ENCODE data around the gene DEDD. TPM values are rescaled to one million over a fixed set of nuclear protein-coding genes. Genes with fewer than 3 reads are reported as not detected.

DEDD gene
- total RNA-seq, 2 donors from 2014 or later, result 21.8 to 28.9 TPM

GRCh38 chr1:161089938-161090337 is 42.5 kb downstream of the DEDD start:
- Histone ChIP-seq H3K9me3 (no peaks in the 10 kb centered on the region), H3K27ac (no peak overlapping the region), H3K36me3 (no peaks in the 10 kb centered on the region), H3K4me1 (no peaks in the 10 kb centered on the region), H3K27me3 (no peaks in the 10 kb centered on the region), H3K4me3 (no peak overlapping the region)
- TF ChIP-seq CTCF (IDR thresholded peaks at IDR 0.05), result no peak
- DNase-seq (ENCODE audit: low spot score), result no peak

- Histone ChIP-seq H3K9me3 (no peaks in the 10 kb centered on the region), H3K27me3 (no peaks in the 10 kb centered on the region), H3K4me1 (no peaks in the 10 kb centered on the region), H3K4me3 (no peak within 1 kb of the TSS), H3K27ac (no peak within 1 kb of the TSS), H3K36me3 (no peaks in the 10 kb centered on the region)
- no peak for TF ChIP-seq CTCF (IDR thresholded peaks at IDR 0.05)
- no peak for DNase-seq (ENCODE audit: low spot score)
Measured at GRCh38 chr1:161089251-161089924, 43.1 kb downstream of the DEDD start, which contains the start of gene NECTIN4. Gene NECTIN4 (minus strand): TSS chr1:161089558. CDS start chr1:161089296, 262 bp downstream.

DNA sequence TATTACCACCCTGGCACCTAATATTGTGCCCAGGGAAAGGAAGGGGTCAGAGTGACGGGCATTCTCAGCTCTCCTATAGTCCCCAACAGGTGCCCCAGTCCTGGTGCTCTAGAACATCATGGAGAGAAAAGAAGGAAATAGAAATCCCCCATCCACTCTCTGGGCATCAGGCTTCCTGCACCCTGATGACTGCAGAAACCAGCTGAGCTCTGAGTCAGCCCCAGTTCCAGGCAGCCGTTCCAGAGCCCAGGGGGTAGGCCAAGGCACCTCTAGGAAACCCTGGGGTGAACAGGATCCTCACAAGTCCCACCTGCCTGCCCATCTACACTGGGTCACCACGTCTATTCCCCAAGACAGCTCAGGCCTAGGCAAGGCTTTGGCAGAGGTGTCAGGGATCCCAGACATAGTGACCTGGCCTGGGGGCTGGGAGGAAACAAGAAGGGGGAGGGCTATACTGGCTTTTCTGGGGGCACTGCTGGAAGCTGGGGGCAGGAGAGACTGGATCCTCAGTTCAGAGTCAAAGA is 43.8 kb downstream of the DEDD start:
- no peak for TF ChIP-seq CTCF (IDR thresholded peaks at IDR 0.05)
- no peaks in the 10 kb centered on the region for H3K27me3 ChIP-seq
- no peaks in the 10 kb centered on the region for H3K4me1 ChIP-seq
- no peak for DNase-seq (ENCODE audit: low spot score)
- no peaks in the 10 kb centered on the region for H3K36me3 ChIP-seq
- no peaks in the 10 kb centered on the region for H3K9me3 ChIP-seq
- no peak overlapping the region for H3K27ac ChIP-seq
- H3K4me3 ChIP-seq, result no peak overlapping the region

DNA sequence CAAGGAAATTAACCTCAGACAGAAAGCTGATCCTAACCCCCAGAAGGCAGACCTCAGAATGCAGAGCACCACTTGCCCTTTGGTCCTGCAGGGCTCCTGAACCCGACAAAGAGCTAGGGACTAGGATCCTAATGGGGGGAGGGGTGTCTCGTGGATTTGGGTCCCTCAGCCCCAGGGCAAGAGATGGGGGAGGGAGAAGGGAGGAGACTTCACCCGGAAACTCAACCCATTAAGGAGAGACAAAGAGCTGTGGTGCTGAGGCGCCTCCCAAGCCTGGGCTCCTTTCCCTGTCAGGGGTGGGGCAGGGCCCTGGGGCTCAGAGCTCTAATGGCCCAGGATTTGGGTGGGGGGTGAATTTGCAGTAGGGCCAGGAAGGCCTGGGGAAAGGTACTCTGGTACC is 46.0 kb downstream of the DEDD start:
- Histone ChIP-seq H3K4me3 (no peak overlapping the region), H3K27ac (no peak overlapping the region), H3K9me3 (no peaks in the 10 kb centered on the region), H3K4me1 (no peaks in the 10 kb centered on the region), H3K36me3 (no peaks in the 10 kb centered on the region), H3K27me3 (no peaks in the 10 kb centered on the region)
- TF ChIP-seq CTCF (IDR thresholded peaks at IDR 0.05), result no peak
- no peak for DNase-seq (ENCODE audit: low spot score)

DNA sequence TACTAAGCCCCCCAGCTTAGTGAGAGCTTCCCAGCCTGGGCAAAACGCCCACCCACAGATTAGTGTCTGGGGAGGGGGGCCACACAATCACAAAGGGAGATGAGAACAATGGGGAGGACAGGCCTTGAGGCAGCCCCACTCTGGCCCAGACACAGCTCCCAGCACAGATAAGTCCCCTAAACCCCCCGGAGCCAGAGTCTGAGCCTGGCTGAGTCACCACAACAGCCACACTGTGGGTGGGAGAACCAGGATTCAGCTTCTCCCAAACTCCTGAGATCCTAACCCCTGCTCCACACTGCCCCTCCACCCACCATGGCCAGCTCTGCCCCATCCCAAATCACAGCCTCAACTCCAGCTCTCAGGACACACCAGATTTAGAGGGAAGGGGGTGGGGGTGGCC is 47.3 kb downstream of the DEDD start:
- Histone ChIP-seq H3K36me3 (no peaks in the 10 kb centered on the region), H3K9me3 (no peaks in the 10 kb centered on the region), H3K4me3 (no peak overlapping the region), H3K27me3 (no peaks in the 10 kb centered on the region), H3K4me1 (no peaks in the 10 kb centered on the region), H3K27ac (no peak overlapping the region)
- no peak for TF ChIP-seq CTCF (IDR thresholded peaks at IDR 0.05)
- DNase-seq (ENCODE audit: low spot score), result no peak

GRCh38 chr1:161084597-161084988 is 47.9 kb downstream of the DEDD start:
- no peaks in the 10 kb centered on the region for H3K9me3 ChIP-seq
- no peak for DNase-seq (ENCODE audit: low spot score)
- no peaks in the 10 kb centered on the region for H3K27me3 ChIP-seq
- H3K4me3 ChIP-seq, result no peak overlapping the region
- no peaks in the 10 kb centered on the region for H3K4me1 ChIP-seq
- no peak for TF ChIP-seq CTCF (IDR thresholded peaks at IDR 0.05)
- no peaks in the 10 kb centered on the region for H3K36me3 ChIP-seq
- H3K27ac ChIP-seq, result no peak overlapping the region
